Right ventricle myocardium inferior (tissue), 1 donor: ENCODE results near the gene KRTAP1-5. TPM values are rescaled to one million over a fixed set of nuclear protein-coding genes. Genes with fewer than 3 reads are reported as not detected.
"Not testable (repeated sequence)": the region's sequence is repeated elsewhere in the genome, so short reads cannot be mapped to it uniquely, and the experiment has no call there.

Experiments
- ATAC-seq: fragments of 200-7000 bp; cut with Tn5 transposase; one replicate; pipeline ENCODE4 v1.9.1; 2020; ENCODE audit warnings: mild to moderate bottlenecking, moderate library complexity
- DNase-seq: peaks from one replicate; pipeline ENCODE4 v3.0.0; 2021; ENCODE audit errors: missing footprints
- intact Hi-C: fragments of 100-400 bp; cut with DNase I; formaldehyde crosslinking; loops from one replicate; pipeline ENCODE4 v1.11.0; 2022
- total RNA-seq: library from RNA; stranded (reverse); fragmentation: NEBNext Ultra II Directional; extraction: Animal tissue kit (Norgen Biotek cat#: 25700); gene quantifications from one replicate; pipeline ENCODE4 v1.2.1, GENCODE V29; 2021
- donor health status: DM: no; HTN: yes; CAD: no; lungs with severe emphysema.

Gene KRTAP1-5
- total RNA-seq, 1 donor from 2014 or later: not detected

GRCh38 chr17:41012326-41013120, 14.5 kb downstream of the KRTAP1-5 start:
- DNase-seq (no peak), ATAC-seq (no peak)
- intact Hi-C loops: no loop called here

- intact Hi-C loops: no loop called here
- ATAC-seq (no peak), DNase-seq (no peak)
Observed at GRCh38 chr17:41010441-41010840, 16.6 kb downstream of the KRTAP1-5 start.

- ATAC-seq: no peak
- no peak for DNase-seq
- intact Hi-C loops: no loop called here
Observed at GRCh38 chr17:41009936-41010335, 17.1 kb downstream of the KRTAP1-5 start.

GRCh38 chr17:41009301-41009760, 17.7 kb downstream of the KRTAP1-5 start:
- DNase-seq: no peak
- no peak for ATAC-seq
- intact Hi-C loops: no loop called here

GRCh38 chr17:41008811-41009210, 18.2 kb downstream of the KRTAP1-5 start, which contains the start of gene KRTAP3-1:
TSS of gene KRTAP3-1 (minus strand) at chr17:41009128. CDS start at chr17:41009074, 54 bp downstream.
- intact Hi-C loops: no loop called here
- no peak for ATAC-seq
- DNase-seq: no peak

- DNase-seq: no peak
- no peak for ATAC-seq
- intact Hi-C loops: no loop called here
Observed at GRCh38 chr17:41004397-41004796, 22.6 kb downstream of the KRTAP1-5 start.

- ATAC-seq: no peak
Observed at GRCh38 chr17:41003926-41004325, 23.1 kb downstream of the KRTAP1-5 start.

GRCh38 chr17:41002814-41003213, 24.2 kb downstream of the KRTAP1-5 start:
- DNase-seq: no peak
- intact Hi-C loops: no loop called here
- ATAC-seq: no peak

More at GRCh38 chr17:41003926-41004325, 23.1 kb downstream of the KRTAP1-5 start:
- no peak for DNase-seq
- intact Hi-C loops: no loop called here

- intact Hi-C loops: no loop called here
- DNase-seq (no peak), ATAC-seq (no peak)
Observed at GRCh38 chr17:41001795-41002194, 25.2 kb downstream of the KRTAP1-5 start.

- DNase-seq, ATAC-seq, intact Hi-C loops: not testable (repeated sequence)
Observed at GRCh38 chr17:40999563-40999962, 27.4 kb downstream of the KRTAP1-5 start, which contains the start of gene KRTAP3-2. TSS of gene KRTAP3-2 (minus strand) at chr17:40999906. CDS start at chr17:40999853, 53 bp downstream.

GRCh38 chr17:40997361-40997760, 29.6 kb downstream of the KRTAP1-5 start:
- ATAC-seq: no peak
- no peak for DNase-seq
- intact Hi-C loops: no loop called here

GRCh38 chr17:40996829-40997228, 30.2 kb downstream of the KRTAP1-5 start:
- ATAC-seq (no peak), DNase-seq (no peak)
- intact Hi-C loops: no loop called here

GRCh38 chr17:40995116-40995515, 31.9 kb downstream of the KRTAP1-5 start:
- intact Hi-C loops: no loop called here
- no peak for ATAC-seq
- no peak for DNase-seq

- intact Hi-C loops: no loop called here
- ATAC-seq (no peak), DNase-seq (no peak)
Observed at GRCh38 chr17:40993839-40994238, 33.2 kb downstream of the KRTAP1-5 start, which contains the start of gene KRTAP3-3. TSS of gene KRTAP3-3 (minus strand) at chr17:40994164. CDS start at chr17:40994097, 67 bp downstream.

- intact Hi-C loops: no loop called here
- ATAC-seq (no peak), DNase-seq (no peak)
Observed at GRCh38 chr17:40993084-40993483, 33.9 kb downstream of the KRTAP1-5 start.

GRCh38 chr17:40992666-40993065, 34.3 kb downstream of the KRTAP1-5 start:
- no peak for DNase-seq

GRCh38 chr17:40986920-40987319, 40.1 kb downstream of the KRTAP1-5 start:
- DNase-seq: no peak
- intact Hi-C loops: no loop called here
- ATAC-seq: no peak

More at GRCh38 chr17:40992666-40993065, 34.3 kb downstream of the KRTAP1-5 start:
- ATAC-seq: no peak
- intact Hi-C loops: no loop called here

- intact Hi-C loops: no loop called here
- no peak for DNase-seq
- ATAC-seq: no peak
Observed at GRCh38 chr17:40984226-40984625, 42.8 kb downstream of the KRTAP1-5 start, which contains the start of gene KRT40. TSS of gene KRT40 (minus strand) at chr17:40984326. CDS start at chr17:40984273, 53 bp downstream.

GRCh38 chr17:40981115-40981514, 45.9 kb downstream of the KRTAP1-5 start:
- DNase-seq (no peak), ATAC-seq (no peak)
- intact Hi-C loops: no loop called here

GRCh38 chr17:40980596-40980995, 46.4 kb downstream of the KRTAP1-5 start:
- intact Hi-C loops: no loop called here
- DNase-seq (no peak), ATAC-seq (no peak)
